ENCODE results near the gene SLA2.
"Not testable (repeated sequence)": the region's sequence is repeated elsewhere in the genome, so short reads cannot be mapped to it uniquely, and the experiment has no call there.

GRCh38 chr20:36564726-36565121 lies 81.3 kb downstream of the SLA2 start:
- TF ChIP-seq EZH2 (IDR thresholded peaks at IDR 0.05; ENCODE audit: insufficient read depth, poor library complexity, severe bottlenecking); EZH2phosphoT487 (IDR thresholded peaks at IDR 0.05; ENCODE audit: insufficient read depth, low read depth): not testable (repeated sequence)

Measured in GM23248 (cell line).